NCI-H510A treated with DMSO at 0.1 percent for 48 hours (cell line): ENCODE measurements around the gene MICAL1.

Experiments used
- DNase-seq: peaks from one replicate; lab custom pipeline; 2025; lab: John Stamatoyannopoulos, UW

The MICAL1 gene

GRCh38 chr6:109429496-109429895, 26.1 kb downstream of the MICAL1 start:
- no peak for DNase-seq

GRCh38 chr6:109428889-109429477, 26.6 kb downstream of the MICAL1 start:
- no peak for DNase-seq

- DNase-seq, result no peak
These were observed 30.6 kb downstream of the MICAL1 start for GRCh38 chr6:109424946-109425345.

- DNase-seq, result no peak
These were observed 34.4 kb downstream of the MICAL1 start for GRCh38 chr6:109421184-109421583.

- DNase-seq, result no peak
These were observed 34.8 kb downstream of the MICAL1 start for GRCh38 chr6:109420751-109421150.

- no peak for DNase-seq
These were observed 37.9 kb downstream of the MICAL1 start for GRCh38 chr6:109417646-109418045.

- DNase-seq, result no peak
These were observed 44.5 kb downstream of the MICAL1 start for GRCh38 chr6:109411034-109411433.

GRCh38 chr6:109406196-109406595, 49.4 kb downstream of the MICAL1 start:
- DNase-seq, result no peak

- no peak for DNase-seq
These were observed 58.6 kb downstream of the MICAL1 start for GRCh38 chr6:109397020-109397419.

- no peak for DNase-seq
These were observed 59.4 kb downstream of the MICAL1 start for GRCh38 chr6:109396046-109396718.
